Measurements from ENCODE around the gene ZNF579.

DNA sequence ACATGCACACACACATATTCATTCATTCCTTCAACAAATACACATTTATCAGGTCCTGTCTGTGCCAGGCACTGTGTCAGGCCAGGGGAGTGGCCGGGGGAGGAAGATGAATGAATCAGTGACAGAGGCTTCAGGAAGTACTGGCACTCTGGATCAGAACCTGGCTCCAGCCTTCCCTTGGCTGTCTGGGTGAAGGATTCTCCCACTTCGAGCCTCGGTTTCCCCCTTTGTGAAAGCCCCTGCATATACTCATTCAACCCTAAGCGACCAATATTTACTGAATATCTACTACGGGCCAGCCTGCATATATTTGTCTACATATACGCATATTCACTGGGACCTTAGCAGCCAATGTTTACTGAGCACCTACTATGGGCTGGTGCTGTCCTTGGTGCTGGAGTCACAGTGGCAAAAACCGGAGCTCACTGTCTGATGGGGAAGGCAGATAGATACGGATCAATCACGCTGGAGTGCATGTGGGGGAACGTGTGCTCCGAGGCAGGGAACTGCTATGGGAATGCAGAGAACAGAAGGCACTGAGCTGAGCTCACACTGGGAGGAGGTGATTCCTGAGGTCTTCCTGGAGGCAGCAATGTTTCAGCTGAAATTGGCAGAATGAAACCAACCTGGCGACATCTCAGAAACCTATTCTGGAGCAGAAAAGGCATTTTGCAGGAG, 636 bp upstream of the ZNF579 start:
- TF ChIP-seq POLR2AphosphoS5 (IDR thresholded peaks at IDR 0.05; ENCODE audit: borderline replicate concordance, low read depth, low read length) (no peak), EZH2 (IDR thresholded peaks at IDR 0.05) (no peak)
